HCT116 (cell line): ENCODE measurements around the gene STT3B.

ENCODE experiments used
- EGR1 ChIP-seq: IDR thresholded peaks from 2 replicates; pipeline ENCODE4 v1.6.1; 2012; ENCODE audit warnings: low read depth
- EZH2 ChIP-seq: fragments of 200-600 bp; sonication (generic); IDR thresholded peaks from 2 replicates; pipeline ENCODE4 v1.6.1; 2017; ENCODE audit warnings: antibody characterized with exemption, mixed run types
- JUND ChIP-seq: IDR thresholded peaks from 2 replicates; pipeline ENCODE4 v1.6.1; 2012
- POLR2A ChIP-seq: IDR thresholded peaks from 2 replicates; pipeline ENCODE4 v1.7.0; 2011; ENCODE audit warnings: borderline replicate concordance; ENCODE audit not compliant: insufficient read depth, insufficient read length; ENCODE audit errors: extremely low read depth
- RAD21 ChIP-seq: IDR thresholded peaks from 2 replicates; pipeline ENCODE4 v1.6.1; 2012; ENCODE audit warnings: low read depth, mild to moderate bottlenecking
- SIN3A ChIP-seq: IDR thresholded peaks from 2 replicates; pipeline ENCODE4 v1.6.1; 2012; ENCODE audit warnings: low read depth
- SRF ChIP-seq: IDR thresholded peaks from 2 replicates; pipeline ENCODE4 v1.6.1; 2012; ENCODE audit warnings: low read depth
- TCF7L2 ChIP-seq: IDR thresholded peaks from 2 replicates; pipeline ENCODE4 v1.7.0; 2011; ENCODE audit warnings: borderline replicate concordance, inconsistent platforms; ENCODE audit not compliant: insufficient read depth, insufficient read length; ENCODE audit errors: extremely low read depth
- YY1 ChIP-seq: IDR thresholded peaks from 2 replicates; pipeline ENCODE4 v1.6.1; 2011; ENCODE audit warnings: low read length, low read depth, moderate library complexity, mild to moderate bottlenecking; ENCODE audit not compliant: insufficient replicate concordance; ENCODE audit errors: extremely low read depth
- ZNF274 ChIP-seq: fragments of 200-500 bp; sonication (Bioruptor generic); IDR thresholded peaks from 2 replicates; pipeline ENCODE4 v1.6.1; 2014; ENCODE audit warnings: mild to moderate bottlenecking, low read depth, low read length, inconsistent platforms
- TF ChIP-seq, protein P1 (sequence below), 3 experiments: fragments of 200-600 bp in 1 of 3; sonication (generic) in 1 of 3; IDR thresholded peaks in 2 of 3; conservative IDR thresholded peaks in 1 of 3; 2 replicates each; pipeline ENCODE4 v1.5.1; 2012 to 2017; ENCODE audit warnings: low read depth in 2 of 3, low read length in 2 of 3, antibody characterized with exemption in 1 of 3, borderline replicate concordance in 1 of 3, control low read depth in 1 of 3, mild to moderate bottlenecking in 1 of 3, mixed read lengths in 1 of 3, mixed run types in 1 of 3, moderate library complexity in 1 of 3; ENCODE audit not compliant: insufficient read depth in 1 of 3
- TF ChIP-seq, protein P2 (sequence below): IDR thresholded peaks from 2 replicates; pipeline ENCODE4 v1.6.1; 2012

DNA sequence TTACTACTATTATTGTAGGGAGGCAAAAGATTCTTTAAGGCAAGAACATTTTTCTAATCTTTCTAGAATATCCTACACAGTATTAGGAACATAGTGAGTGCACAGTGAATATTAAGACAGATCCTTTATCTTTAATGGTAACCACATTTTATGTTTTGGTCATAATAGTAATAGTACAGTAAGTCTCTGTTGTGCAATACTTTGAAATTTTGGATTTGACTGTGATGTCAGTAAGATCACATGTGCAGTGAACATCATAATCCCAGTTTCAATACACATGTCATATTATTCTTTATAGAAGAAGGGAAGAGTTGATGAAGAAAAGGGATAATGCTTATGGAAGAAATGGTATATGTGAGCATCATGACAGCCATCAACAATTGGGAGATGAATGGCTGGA is 10.7 kb downstream of the STT3B start:
- TF ChIP-seq SIN3A (no peak), SRF (no peak), POLR2A (no peak), ZNF274 (no peak), EGR1 (no peak), TCF7L2 (no peak), JUND (no peak), YY1 (no peak), EZH2 (no peak), RAD21 (no peak)
- TF ChIP-seq, protein P1, sequence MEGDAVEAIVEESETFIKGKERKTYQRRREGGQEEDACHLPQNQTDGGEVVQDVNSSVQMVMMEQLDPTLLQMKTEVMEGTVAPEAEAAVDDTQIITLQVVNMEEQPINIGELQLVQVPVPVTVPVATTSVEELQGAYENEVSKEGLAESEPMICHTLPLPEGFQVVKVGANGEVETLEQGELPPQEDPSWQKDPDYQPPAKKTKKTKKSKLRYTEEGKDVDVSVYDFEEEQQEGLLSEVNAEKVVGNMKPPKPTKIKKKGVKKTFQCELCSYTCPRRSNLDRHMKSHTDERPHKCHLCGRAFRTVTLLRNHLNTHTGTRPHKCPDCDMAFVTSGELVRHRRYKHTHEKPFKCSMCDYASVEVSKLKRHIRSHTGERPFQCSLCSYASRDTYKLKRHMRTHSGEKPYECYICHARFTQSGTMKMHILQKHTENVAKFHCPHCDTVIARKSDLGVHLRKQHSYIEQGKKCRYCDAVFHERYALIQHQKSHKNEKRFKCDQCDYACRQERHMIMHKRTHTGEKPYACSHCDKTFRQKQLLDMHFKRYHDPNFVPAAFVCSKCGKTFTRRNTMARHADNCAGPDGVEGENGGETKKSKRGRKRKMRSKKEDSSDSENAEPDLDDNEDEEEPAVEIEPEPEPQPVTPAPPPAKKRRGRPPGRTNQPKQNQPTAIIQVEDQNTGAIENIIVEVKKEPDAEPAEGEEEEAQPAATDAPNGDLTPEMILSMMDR (IDR thresholded peaks at IDR 0.05 in 2 of 3, conservative IDR thresholded peaks at IDR 0.05 in 1 of 3; ENCODE audit: borderline replicate concordance in 1 of 3, insufficient read depth in 1 of 3, low read depth in 2 of 3, low read length in 2 of 3), result no peak
- TF ChIP-seq, protein P2, sequence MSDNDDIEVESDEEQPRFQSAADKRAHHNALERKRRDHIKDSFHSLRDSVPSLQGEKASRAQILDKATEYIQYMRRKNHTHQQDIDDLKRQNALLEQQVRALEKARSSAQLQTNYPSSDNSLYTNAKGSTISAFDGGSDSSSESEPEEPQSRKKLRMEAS, result no peak
